H1 (cell line): ENCODE data around the gene ABCC9. TPM values are rescaled to one million over a fixed set of nuclear protein-coding genes. Genes with fewer than 3 reads are reported as not detected.

Experiments used
- CTCF ChIA-PET: fragments of 300-600 bp; sonication (Branson Sonifier 250); formaldehyde crosslinking; loops from one replicate; lab custom pipeline; 2021; ENCODE audit not compliant: partially characterized antibody; lab: Charles Lee
- POLR2A ChIA-PET: fragments of 300-600 bp; sonication (Branson Sonifier 250); formaldehyde crosslinking; loops from one replicate; lab custom pipeline; 2021; ENCODE audit warnings: inconsistent platforms; ENCODE audit not compliant: partially characterized antibody; lab: Charles Lee
- DNase-seq, 2 experiments: peaks; one replicate each; pipeline versions ENCODE4 v3.0.0 to v3.0.0-alpha.2; 2010 to 2022; ENCODE audit warnings: low spot score in 2 of 2, low read depth in 1 of 2, mixed read lengths in 1 of 2
- FAIRE-seq: peaks from 2 replicates; lab custom pipeline; 2011; peaks lifted over from hg19 to GRCh38; lab: Jason Lieb, UNC
- H2AFZ ChIP-seq: 2 replicates; pipeline ENCODE4 v1.8.1; 2012; ENCODE audit warnings: low read length, inconsistent platforms
- H2AK5ac ChIP-seq: 2 replicates; pipeline ENCODE4 v1.6.1; 2013; ENCODE audit warnings: low read depth, low read length
- H2BK120ac ChIP-seq: replicated peaks from 2 replicates; pipeline ENCODE3; 2013; ENCODE audit warnings: low read depth, low read length, inconsistent platforms
- H2BK12ac ChIP-seq: 2 replicates; pipeline ENCODE4 v1.6.1; 2013; ENCODE audit warnings: low read depth, low read length
- H2BK15ac ChIP-seq: 2 replicates; pipeline ENCODE4 v1.6.1; 2013; ENCODE audit warnings: low read length
- H2BK20ac ChIP-seq: 2 replicates; pipeline ENCODE4 v1.6.1; 2013; ENCODE audit warnings: low read length
- H2BK5ac ChIP-seq: 2 replicates; pipeline ENCODE4 v1.6.1; 2013; ENCODE audit warnings: low read depth, low read length
- H3K14ac ChIP-seq: 2 replicates; pipeline ENCODE4 v1.6.1; 2013; ENCODE audit warnings: inconsistent platforms; ENCODE audit not compliant: insufficient read length
- H3K18ac ChIP-seq: 2 replicates; pipeline ENCODE4 v1.6.1; 2013; ENCODE audit warnings: low read length; ENCODE audit errors: extremely low read depth
- H3K23ac ChIP-seq: 2 replicates; pipeline ENCODE4 v1.6.1; 2013; ENCODE audit warnings: inconsistent platforms; ENCODE audit not compliant: insufficient read length
- H3K23me2 ChIP-seq: 2 replicates; pipeline ENCODE4 v1.6.1; 2013; ENCODE audit warnings: low read depth, low read length
- H3K27ac ChIP-seq: 2 replicates; pipeline ENCODE4 v1.6.1; 2011; ENCODE audit warnings: low read depth, low read length, inconsistent platforms
- H3K27me3 ChIP-seq, 4 experiments: replicated peaks in 1 of 4; 1 replicate in 1 of 4; 2 replicates in 3 of 4; pipeline versions ENCODE4 v1.6.1 to v1.8.1; 2011 to 2013; ENCODE audit warnings: low read length in 3 of 4, mild to moderate bottlenecking in 3 of 4, inconsistent platforms in 2 of 4, mixed read lengths in 2 of 4, moderate library complexity in 1 of 4; ENCODE audit not compliant: control insufficient read depth in 3 of 4, insufficient read depth in 3 of 4; ENCODE audit errors: extremely low read depth in 1 of 4
- H3K36me3 ChIP-seq, 4 experiments: 2 replicates each; pipeline versions ENCODE4 v1.6.1 to v1.8.1; 2011 to 2013; ENCODE audit warnings: mild to moderate bottlenecking in 4 of 4, low read length in 3 of 4, moderate library complexity in 2 of 4, control low read depth in 1 of 4, inconsistent platforms in 1 of 4; ENCODE audit not compliant: insufficient read depth in 4 of 4, control insufficient read depth in 2 of 4
- H3K4ac ChIP-seq: replicated peaks from 2 replicates; pipeline ENCODE3; 2013; ENCODE audit warnings: low read length, low read depth, mixed read lengths, inconsistent platforms; ENCODE audit not compliant: insufficient read length
- H3K4me1 ChIP-seq, 4 experiments: replicated peaks in 1 of 4; 1 replicate in 1 of 4; 2 replicates in 3 of 4; pipeline versions ENCODE4 v1.6.1 to v1.8.1; 2011 to 2013; ENCODE audit warnings: low read length in 3 of 4, inconsistent platforms in 2 of 4, mixed read lengths in 1 of 4; ENCODE audit not compliant: insufficient read depth in 4 of 4, control insufficient read depth in 3 of 4
- H3K4me2 ChIP-seq, 2 experiments: 2 replicates each; pipeline versions ENCODE4 v1.6.1 to v1.8.1; 2011 to 2013; ENCODE audit warnings: low read depth in 2 of 2, low read length in 2 of 2, control low read depth in 1 of 2, inconsistent platforms in 1 of 2, mild to moderate bottlenecking in 1 of 2; ENCODE audit not compliant: insufficient read depth in 1 of 2
- H3K4me3 ChIP-seq, 4 experiments: fragments of 200-600, 300-600 bp in 1 of 4; sonication (generic), shearing (Covaris generic), sonication (Bioruptor Twin) in 1 of 4; 2 replicates each; pipeline versions ENCODE4 v1.5.1 to v1.8.1; 2011 to 2016; ENCODE audit warnings: low read length in 4 of 4, low read depth in 3 of 4, control low read depth in 2 of 4, inconsistent platforms in 2 of 4, mild to moderate bottlenecking in 2 of 4, mixed read lengths in 1 of 4, moderate library complexity in 1 of 4; ENCODE audit not compliant: insufficient read depth in 2 of 4; ENCODE audit errors: extremely low read depth in 1 of 4
- H3K56ac ChIP-seq: replicated peaks from 2 replicates; pipeline ENCODE3; 2013; ENCODE audit warnings: low read depth, mild to moderate bottlenecking, mixed read lengths, low read length, inconsistent platforms; ENCODE audit not compliant: insufficient read length
- H3K79me1 ChIP-seq: 2 replicates; pipeline ENCODE4 v1.6.1; 2013; ENCODE audit warnings: low read depth, low read length, control low read depth
- H3K79me2 ChIP-seq, 2 experiments: 2 replicates each; pipeline versions ENCODE4 v1.6.1 to v1.8.1; 2012 to 2013; ENCODE audit warnings: low read length in 2 of 2, mild to moderate bottlenecking in 2 of 2, inconsistent platforms in 1 of 2; ENCODE audit not compliant: insufficient read depth in 2 of 2, control insufficient read depth in 1 of 2
- H3K9ac ChIP-seq, 4 experiments: replicated peaks in 1 of 4; 1 replicate in 1 of 4; 2 replicates in 3 of 4; pipeline versions ENCODE4 v1.6.1 to v1.8.1; 2011 to 2013; ENCODE audit warnings: low read depth in 3 of 4, low read length in 3 of 4, control low read depth in 2 of 4, mild to moderate bottlenecking in 2 of 4, moderate library complexity in 2 of 4, inconsistent platforms in 1 of 4; ENCODE audit errors: extremely low read depth in 1 of 4
- H3K9me3 ChIP-seq, 2 experiments: 2 replicates each; pipeline versions ENCODE4 v1.6.1 to v1.8.1; 2012 to 2013; ENCODE audit warnings: mild to moderate bottlenecking in 2 of 2, moderate library complexity in 2 of 2, control low read depth in 1 of 2, inconsistent platforms in 1 of 2, low read depth in 1 of 2, low read length in 1 of 2, mixed read lengths in 1 of 2; ENCODE audit not compliant: insufficient read depth in 2 of 2
- H4K20me1 ChIP-seq, 2 experiments: replicated peaks in 1 of 2; 2 replicates each; pipeline versions ENCODE3 to v1.8.1; 2011 to 2013; ENCODE audit warnings: inconsistent platforms in 2 of 2, low read length in 2 of 2, mild to moderate bottlenecking in 1 of 2; ENCODE audit not compliant: insufficient read depth in 2 of 2, control insufficient read depth in 1 of 2
- H4K5ac ChIP-seq: 2 replicates; pipeline ENCODE4 v1.6.1; 2013; ENCODE audit warnings: low read length, low read depth, mixed read lengths, inconsistent platforms; ENCODE audit not compliant: insufficient read length
- H4K8ac ChIP-seq: 2 replicates; pipeline ENCODE4 v1.8.0; 2013; ENCODE audit warnings: mild to moderate bottlenecking, moderate library complexity, low read length, inconsistent platforms; ENCODE audit not compliant: insufficient read depth; ENCODE audit errors: extremely low read depth
- H4K91ac ChIP-seq: replicated peaks from 2 replicates; pipeline ENCODE3; 2013; ENCODE audit warnings: low read length, mixed read lengths, inconsistent platforms; ENCODE audit not compliant: insufficient read length
- CBX8 ChIP-seq: fragments of 300-800, 300-1000 bp; sonication (generic); IDR thresholded peaks from 2 replicates; pipeline ENCODE4 v1.7.1; 2016; ENCODE audit warnings: low read depth, low read length, borderline replicate concordance
- E2F6 ChIP-seq: IDR thresholded peaks from 2 replicates; pipeline ENCODE4 v1.6.1; 2012; ENCODE audit warnings: inconsistent platforms
- GTF2F1 ChIP-seq: IDR thresholded peaks from 2 replicates; pipeline ENCODE4 v1.6.1; 2012; ENCODE audit warnings: low read depth, low read length, improper control_type of control experiment, borderline replicate concordance
- HDAC2 ChIP-seq, 2 experiments: fragments of 300-600 bp in 1 of 2; sonication (generic) in 1 of 2; IDR thresholded peaks; 2 replicates each; pipeline ENCODE4 v1.6.1; 2011 to 2012; ENCODE audit warnings: low read depth in 2 of 2, low read length in 2 of 2, mild to moderate bottlenecking in 2 of 2, moderate library complexity in 2 of 2, borderline replicate concordance in 1 of 2, inconsistent platforms in 1 of 2
- JUND ChIP-seq: IDR thresholded peaks from 2 replicates; pipeline ENCODE4 v1.6.1; 2011; ENCODE audit warnings: mild to moderate bottlenecking, improper control_type of control experiment, low read length
- KDM5A ChIP-seq: fragments of 200-600 bp; IDR thresholded peaks from 2 replicates; pipeline ENCODE4 v1.7.1; 2012; ENCODE audit warnings: mild to moderate bottlenecking, low read length, inconsistent platforms, mixed read lengths
- PHF8 ChIP-seq: fragments of 200-600 bp; sonication (generic); conservative IDR thresholded peaks from 2 replicates; pipeline ENCODE4 v1.7.1; 2012; ENCODE audit warnings: low read depth, mild to moderate bottlenecking, inconsistent platforms, low read length, moderate library complexity
- SP1 ChIP-seq: IDR thresholded peaks from 2 replicates; pipeline ENCODE4 v1.6.1; 2011; ENCODE audit warnings: low read depth, low read length
- WGBS, 2 experiments: shearing (Covaris generic) in 1 of 2; methylation state at CpG; one replicate each; pipeline versions ENCODE4 v1.1.6 to v1.1.7; 2013 to 2015; ENCODE audit warnings: low lambda C conversion rate in 2 of 2, mixed read lengths in 2 of 2, inconsistent platforms in 1 of 2, low coverage in 1 of 2, missing lambda C conversion rate in 1 of 2; ENCODE audit not compliant: insufficient replicate concordance in 2 of 2, insufficient coverage in 1 of 2, insufficient read length in 1 of 2; ENCODE audit errors: extremely low coverage in 1 of 2, missing lambda C conversion rate in 1 of 2; 5-methylcytosine and 5-hydroxymethylcytosine counted together
- polyA plus RNA-seq, 7 experiments: library from polyadenylated mRNA; depleted of rRNA in 3 of 7; stranded (reverse) in 5 of 7; unstranded in 2 of 7; fragments of >200 nt in 5 of 7; fragments of 200-250 nt in 2 of 7; gene quantifications; 1 replicate in 5 of 7; 2 replicates in 1 of 7; 4 replicates in 1 of 7; pipeline versions ENCODE4 v1.2.1 to v1.2.3, GENCODE V29; 2011 to 2013; ENCODE audit warnings: missing spikeins in 2 of 7, mixed read lengths in 2 of 7
- total RNA-seq: library from RNA; stranded (reverse); fragmentation: NEBNext Ultra II Directional; extraction: Animal tissue kit (Norgen Biotek cat#: 25700); gene quantifications from 2 replicates; pipeline ENCODE4 v1.2.1, GENCODE V29; 2021

The ABCC9 gene
- total and polyA plus RNA-seq, 2 of the 8 experiments (the other 6 are each of a cell fraction or from before 2014, with no cell fraction given): under 0.01 TPM; not detected in 1

DNA sequence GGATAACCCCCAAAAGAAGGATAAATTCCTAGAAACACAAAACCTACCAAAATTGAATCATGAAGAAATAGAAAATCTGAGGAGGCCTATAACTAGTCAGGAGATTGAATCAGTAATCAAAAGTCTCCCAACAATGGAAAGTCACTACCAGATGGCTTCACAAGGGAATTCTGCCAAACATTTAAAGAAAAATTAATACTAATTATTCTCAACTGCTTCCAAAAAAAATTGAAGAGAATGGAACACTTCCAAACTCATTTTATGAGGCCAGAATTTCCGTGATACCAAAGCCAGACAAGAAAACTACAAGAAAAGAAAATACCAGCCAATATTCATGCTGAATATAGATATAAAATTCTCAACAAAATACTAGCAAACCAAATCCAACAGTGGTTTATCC is 7.8 kb upstream of the ABCC9 start:
- Histone ChIP-seq H2AFZ (no peak overlapping the region), H4K20me1 (no peaks in the 10 kb centered on the region), H3K27ac (no peak overlapping the region), H3K23ac (no peak overlapping the region), H3K23me2 (no peaks in the 10 kb centered on the region), H3K9ac (no peak overlapping the region), H3K14ac (no peak overlapping the region), H3K27me3 (no peaks in the 10 kb centered on the region), H4K91ac (no peak overlapping the region), H3K36me3 (no peaks in the 10 kb centered on the region), H2BK12ac (no peak overlapping the region), H4K5ac (no peak overlapping the region), H3K79me1 (no peaks in the 10 kb centered on the region), H3K4me3 (no peak overlapping the region), H3K4me1 (no peaks in the 10 kb centered on the region), H2BK120ac (no peak overlapping the region), H3K79me2 (no peaks in the 10 kb centered on the region), H2BK5ac (no peak overlapping the region), H3K56ac (no peak overlapping the region), H2BK15ac (no peak overlapping the region), H2AK5ac (no peak overlapping the region), H3K18ac (no peak overlapping the region), H2BK20ac (no peak overlapping the region), H3K4ac (no peak overlapping the region), H4K8ac (no peak overlapping the region), H3K4me2 (no peak overlapping the region), H3K9me3 (peaks cover 0 to 12% of the 10 kb centered on the region in 2 experiments; a peak in 2 of 4 replicates)
- DNase-seq: no peak
- TF ChIP-seq JUND (no peak), CBX8 (no peak), KDM5A (no peak), GTF2F1 (no peak), PHF8 (no peak), E2F6 (no peak), SP1 (no peak), HDAC2 (IDR thresholded peaks at IDR 0.05; ENCODE audit: borderline replicate concordance in 1 of 2, low read depth in 2 of 2, low read length in 2 of 2) (no peak)
- no peak for FAIRE-seq
- WGBS, 2 experiments: 81% methylated on average over 1 of the region's 1 CpG; no CpG with 5 or more reads in 1 of the 2 experiments
- CTCF ChIA-PET: no interaction called here
- POLR2A ChIA-PET: no interaction called here
